ENCODE data around the gene TNIK.

DNA sequence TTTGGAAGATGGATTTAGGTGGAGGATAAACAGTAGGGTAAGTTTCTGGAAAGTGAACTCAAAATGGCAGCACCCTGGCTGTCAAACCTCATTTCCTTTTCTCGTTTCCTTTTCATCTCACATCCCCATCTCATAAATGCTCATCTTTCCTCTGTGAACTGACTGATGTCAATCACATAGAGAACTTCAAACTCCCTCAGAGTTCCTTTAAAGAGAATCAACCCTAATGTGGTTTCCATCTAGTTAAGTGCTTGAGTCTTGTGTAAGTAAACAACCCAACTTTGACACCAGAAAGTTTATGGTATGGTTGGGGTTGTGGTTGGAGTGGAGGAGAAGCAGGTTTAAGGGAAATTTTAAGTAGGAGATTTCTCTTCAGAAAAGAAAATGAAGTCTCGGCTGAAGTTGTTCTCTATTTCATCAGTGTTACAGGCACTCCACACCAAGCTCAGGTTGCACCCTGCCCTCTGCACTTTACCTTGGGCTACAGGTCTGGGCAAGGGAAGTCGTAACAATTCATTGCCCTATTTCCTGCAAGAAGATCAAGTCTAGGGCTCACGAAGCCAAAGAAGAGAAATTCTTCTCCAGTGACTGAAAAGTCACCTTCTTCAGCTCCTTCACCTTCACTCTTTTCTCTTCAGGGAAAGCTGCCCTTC, 34.4 kb upstream of the TNIK start:
- TF ChIP-seq, protein P1, sequence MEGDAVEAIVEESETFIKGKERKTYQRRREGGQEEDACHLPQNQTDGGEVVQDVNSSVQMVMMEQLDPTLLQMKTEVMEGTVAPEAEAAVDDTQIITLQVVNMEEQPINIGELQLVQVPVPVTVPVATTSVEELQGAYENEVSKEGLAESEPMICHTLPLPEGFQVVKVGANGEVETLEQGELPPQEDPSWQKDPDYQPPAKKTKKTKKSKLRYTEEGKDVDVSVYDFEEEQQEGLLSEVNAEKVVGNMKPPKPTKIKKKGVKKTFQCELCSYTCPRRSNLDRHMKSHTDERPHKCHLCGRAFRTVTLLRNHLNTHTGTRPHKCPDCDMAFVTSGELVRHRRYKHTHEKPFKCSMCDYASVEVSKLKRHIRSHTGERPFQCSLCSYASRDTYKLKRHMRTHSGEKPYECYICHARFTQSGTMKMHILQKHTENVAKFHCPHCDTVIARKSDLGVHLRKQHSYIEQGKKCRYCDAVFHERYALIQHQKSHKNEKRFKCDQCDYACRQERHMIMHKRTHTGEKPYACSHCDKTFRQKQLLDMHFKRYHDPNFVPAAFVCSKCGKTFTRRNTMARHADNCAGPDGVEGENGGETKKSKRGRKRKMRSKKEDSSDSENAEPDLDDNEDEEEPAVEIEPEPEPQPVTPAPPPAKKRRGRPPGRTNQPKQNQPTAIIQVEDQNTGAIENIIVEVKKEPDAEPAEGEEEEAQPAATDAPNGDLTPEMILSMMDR (IDR thresholded peaks at IDR 0.05; ENCODE audit: poor library complexity, severe bottlenecking), result no peak
- TF ChIP-seq POLR2AphosphoS5 (IDR thresholded peaks at IDR 0.05) (no peak), EP300 (conservative IDR thresholded peaks at IDR 0.05; ENCODE audit: poor library complexity, severe bottlenecking) (no peak), EZH2 (IDR thresholded peaks at IDR 0.05; ENCODE audit: borderline replicate concordance, insufficient read depth, low read length, poor library complexity, severe bottlenecking) (no peak), TAF1 (IDR thresholded peaks at IDR 0.05; ENCODE audit: low read depth) (no peak), MXI1 (conservative IDR thresholded peaks at IDR 0.05; ENCODE audit: poor library complexity, severe bottlenecking) (no peak)
- TF ChIP-seq, protein P2, sequence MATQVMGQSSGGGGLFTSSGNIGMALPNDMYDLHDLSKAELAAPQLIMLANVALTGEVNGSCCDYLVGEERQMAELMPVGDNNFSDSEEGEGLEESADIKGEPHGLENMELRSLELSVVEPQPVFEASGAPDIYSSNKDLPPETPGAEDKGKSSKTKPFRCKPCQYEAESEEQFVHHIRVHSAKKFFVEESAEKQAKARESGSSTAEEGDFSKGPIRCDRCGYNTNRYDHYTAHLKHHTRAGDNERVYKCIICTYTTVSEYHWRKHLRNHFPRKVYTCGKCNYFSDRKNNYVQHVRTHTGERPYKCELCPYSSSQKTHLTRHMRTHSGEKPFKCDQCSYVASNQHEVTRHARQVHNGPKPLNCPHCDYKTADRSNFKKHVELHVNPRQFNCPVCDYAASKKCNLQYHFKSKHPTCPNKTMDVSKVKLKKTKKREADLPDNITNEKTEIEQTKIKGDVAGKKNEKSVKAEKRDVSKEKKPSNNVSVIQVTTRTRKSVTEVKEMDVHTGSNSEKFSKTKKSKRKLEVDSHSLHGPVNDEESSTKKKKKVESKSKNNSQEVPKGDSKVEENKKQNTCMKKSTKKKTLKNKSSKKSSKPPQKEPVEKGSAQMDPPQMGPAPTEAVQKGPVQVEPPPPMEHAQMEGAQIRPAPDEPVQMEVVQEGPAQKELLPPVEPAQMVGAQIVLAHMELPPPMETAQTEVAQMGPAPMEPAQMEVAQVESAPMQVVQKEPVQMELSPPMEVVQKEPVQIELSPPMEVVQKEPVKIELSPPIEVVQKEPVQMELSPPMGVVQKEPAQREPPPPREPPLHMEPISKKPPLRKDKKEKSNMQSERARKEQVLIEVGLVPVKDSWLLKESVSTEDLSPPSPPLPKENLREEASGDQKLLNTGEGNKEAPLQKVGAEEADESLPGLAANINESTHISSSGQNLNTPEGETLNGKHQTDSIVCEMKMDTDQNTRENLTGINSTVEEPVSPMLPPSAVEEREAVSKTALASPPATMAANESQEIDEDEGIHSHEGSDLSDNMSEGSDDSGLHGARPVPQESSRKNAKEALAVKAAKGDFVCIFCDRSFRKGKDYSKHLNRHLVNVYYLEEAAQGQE (IDR thresholded peaks at IDR 0.05; ENCODE audit: borderline replicate concordance), result no peak
